ENCODE data around the gene SOX6.
A peak's percentile ranks its signal among the peaks of the same experiment; 100 is the strongest.

SOX6 gene

GRCh38 chr11:16028419-16028818, 327.9 kb downstream of the SOX6 start:
- DNase-seq: no peak

GRCh38 chr11:16027621-16028020, 328.7 kb downstream of the SOX6 start:
- DNase-seq: no peak

GRCh38 chr11:16026849-16027248, 329.5 kb downstream of the SOX6 start:
- no peak for DNase-seq

- no peak for DNase-seq
These were observed 337.4 kb downstream of the SOX6 start for GRCh38 chr11:16018931-16019330.

- no peak for DNase-seq
These were observed 339.9 kb downstream of the SOX6 start for GRCh38 chr11:16016468-16016829.

- DNase-seq: no peak
These were observed 340.4 kb downstream of the SOX6 start for GRCh38 chr11:16015741-16016467.

- no peak for DNase-seq
These were observed 342.6 kb downstream of the SOX6 start for GRCh38 chr11:16013649-16014275.

GRCh38 chr11:16013242-16013641, 343.1 kb downstream of the SOX6 start:
- DNase-seq: no peak

- DNase-seq: no peak
These were observed 344.1 kb downstream of the SOX6 start for GRCh38 chr11:16012125-16012751.

GRCh38 chr11:16011396-16011795, 344.9 kb downstream of the SOX6 start:
- no peak for DNase-seq

- no peak for DNase-seq
These were observed 347.3 kb downstream of the SOX6 start for GRCh38 chr11:16009021-16009420.

GRCh38 chr11:16007514-16007913, 348.8 kb downstream of the SOX6 start:
- no peak for DNase-seq

- no peak for DNase-seq
These were observed 353.4 kb downstream of the SOX6 start for GRCh38 chr11:16002942-16003341.

GRCh38 chr11:16001899-16002426, 354.4 kb downstream of the SOX6 start:
- peak; percentile 90 for DNase-seq

- no peak for DNase-seq
These were observed 355.2 kb downstream of the SOX6 start for GRCh38 chr11:16001044-16001568.

- DNase-seq: no peak
These were observed 356.3 kb downstream of the SOX6 start for GRCh38 chr11:16000065-16000464.

GRCh38 chr11:15993345-15993744, 363.0 kb downstream of the SOX6 start:
- DNase-seq: no peak

- DNase-seq: no peak
These were observed 365.1 kb downstream of the SOX6 start for GRCh38 chr11:15991215-15991614.

GRCh38 chr11:15989685-15990084, 366.7 kb downstream of the SOX6 start:
- DNase-seq: no peak

GRCh38 chr11:15988693-15989231, 367.6 kb downstream of the SOX6 start:
- no peak for DNase-seq

GRCh38 chr11:15988016-15988550, 368.3 kb downstream of the SOX6 start:
- no peak for DNase-seq

- no peak for DNase-seq
These were observed 369.3 kb downstream of the SOX6 start for GRCh38 chr11:15987046-15987445.

- DNase-seq: no peak
These were observed 370.5 kb downstream of the SOX6 start for GRCh38 chr11:15985860-15986139.
